Measurements from ENCODE around the gene MCM10.
"Not testable (repeated sequence)": the region's sequence is repeated elsewhere in the genome, so short reads cannot be mapped to it uniquely, and the experiment has no call there.

The MCM10 gene

DNA sequence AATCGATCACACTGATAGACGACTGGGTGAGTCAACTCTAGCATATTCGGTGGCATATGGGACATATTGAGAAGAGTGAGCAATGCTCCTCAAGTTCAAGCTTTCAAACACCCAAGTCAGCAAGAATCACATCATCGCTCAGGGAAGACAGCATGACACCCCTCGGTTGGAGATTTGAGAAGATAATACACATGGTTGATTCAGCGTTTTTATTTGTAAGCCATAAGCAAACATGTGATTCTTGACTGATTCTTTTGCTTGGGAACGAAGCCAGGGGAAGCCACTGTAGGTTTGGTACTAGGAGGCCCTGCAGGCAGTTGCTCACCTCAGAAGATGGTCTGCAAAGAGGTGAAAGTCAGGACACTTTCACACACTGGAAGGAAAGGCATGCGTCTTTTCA is 60.2 kb downstream of the MCM10 start:
- DNase-seq (ENCODE audit: low read depth, low spot score): no peak

DNA sequence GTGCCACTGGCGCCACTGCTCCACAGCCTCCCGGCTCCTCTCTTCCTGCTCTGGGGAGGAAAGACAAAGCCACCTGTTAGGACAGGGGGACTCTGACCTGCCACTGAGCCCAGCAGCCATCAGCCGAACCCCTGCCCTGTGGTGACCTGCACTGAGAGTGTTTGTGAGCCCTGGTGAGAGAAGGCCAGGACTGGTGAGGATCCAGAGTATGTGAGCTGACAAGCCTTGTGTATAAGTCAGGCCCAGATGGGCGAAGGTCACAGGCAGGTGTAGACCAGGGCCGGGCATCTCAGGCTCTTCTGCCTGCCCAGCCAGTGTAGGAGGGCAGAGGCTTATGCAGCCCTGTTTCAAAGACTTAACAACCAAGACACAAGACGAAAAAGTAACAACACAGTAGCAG is 60.8 kb downstream of the MCM10 start:
- no peak for DNase-seq (ENCODE audit: low read depth, low spot score)

DNA sequence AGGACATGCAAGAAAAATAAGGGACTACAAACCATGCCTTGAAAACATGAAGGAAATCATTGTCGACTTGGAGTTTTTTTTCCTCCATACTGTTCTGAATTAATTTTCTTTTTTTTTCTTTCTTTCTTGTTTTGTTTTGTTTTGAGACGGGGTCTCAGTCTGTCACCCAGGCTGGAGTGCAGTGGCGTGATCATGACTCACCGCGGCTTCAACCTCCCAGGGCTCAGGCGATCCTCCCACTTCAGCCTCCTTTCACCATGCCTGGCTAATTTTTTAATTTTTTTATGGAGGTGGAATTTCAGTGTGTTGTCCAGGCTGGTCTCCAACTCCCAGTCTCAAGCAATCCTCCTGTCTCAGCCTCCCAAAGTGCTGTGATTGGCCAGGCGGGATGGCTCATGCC is 61.2 kb downstream of the MCM10 start:
- no peak for DNase-seq (ENCODE audit: low read depth, low spot score)

DNA sequence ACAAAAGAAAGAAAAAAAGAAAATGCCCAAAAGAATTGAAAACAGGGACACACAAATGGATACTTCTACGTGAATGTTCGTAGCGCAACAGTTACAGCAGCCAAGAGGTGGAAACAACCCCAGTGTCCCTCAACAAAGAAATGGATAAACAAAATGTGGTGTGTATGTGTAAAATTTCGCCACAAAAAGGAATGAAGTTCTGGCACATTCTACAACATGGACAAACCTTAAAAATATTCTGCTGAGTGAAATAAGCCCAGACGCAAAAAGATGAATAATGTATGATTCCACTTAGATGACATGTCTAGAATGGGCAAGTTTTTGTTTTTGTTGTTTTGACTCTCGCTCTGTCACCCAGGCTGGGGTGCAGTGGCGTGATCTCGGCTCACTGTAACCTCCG is 61.9 kb downstream of the MCM10 start:
- no peak for DNase-seq (ENCODE audit: low read depth, low spot score)

DNA sequence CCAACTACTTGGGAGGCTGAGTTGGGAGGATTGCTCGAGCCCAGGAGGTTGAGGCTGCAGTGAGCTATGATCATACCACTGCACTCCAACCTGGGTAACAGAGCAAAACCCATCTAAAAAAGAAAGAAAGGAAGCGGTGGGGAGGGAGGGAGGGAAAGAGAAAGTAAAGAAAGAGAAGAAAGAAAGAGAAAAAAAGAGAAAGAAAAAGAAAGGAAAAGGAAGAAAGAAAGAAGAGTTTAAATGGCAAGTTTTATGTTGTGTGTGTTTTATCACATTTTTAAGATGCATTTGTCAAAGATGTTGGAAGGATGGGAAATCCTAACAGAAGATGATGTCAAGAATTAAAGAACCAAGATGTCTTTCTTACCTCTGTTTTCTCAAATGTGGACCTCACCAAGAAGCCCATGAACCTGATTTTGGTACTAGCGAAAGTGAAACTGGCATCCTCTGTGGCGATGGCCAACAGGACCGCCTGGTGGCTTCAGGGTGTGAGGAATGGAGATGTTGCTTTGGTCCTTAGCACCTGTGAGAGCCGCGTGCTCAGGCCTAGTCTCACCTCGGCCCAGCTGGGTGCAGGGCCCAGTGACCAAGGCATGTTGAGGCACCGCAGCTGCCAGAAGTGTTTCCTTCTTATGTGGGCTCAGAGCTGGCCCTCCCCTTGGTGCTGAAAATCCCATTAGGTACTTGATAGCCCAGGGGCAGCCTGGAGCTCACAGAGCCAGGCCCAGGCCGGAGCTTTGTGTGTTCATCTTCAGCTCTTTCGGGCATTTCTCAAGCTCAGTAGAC is 63.0 kb downstream of the MCM10 start:
- DNase-seq (ENCODE audit: low read depth, low spot score): no peak

DNA sequence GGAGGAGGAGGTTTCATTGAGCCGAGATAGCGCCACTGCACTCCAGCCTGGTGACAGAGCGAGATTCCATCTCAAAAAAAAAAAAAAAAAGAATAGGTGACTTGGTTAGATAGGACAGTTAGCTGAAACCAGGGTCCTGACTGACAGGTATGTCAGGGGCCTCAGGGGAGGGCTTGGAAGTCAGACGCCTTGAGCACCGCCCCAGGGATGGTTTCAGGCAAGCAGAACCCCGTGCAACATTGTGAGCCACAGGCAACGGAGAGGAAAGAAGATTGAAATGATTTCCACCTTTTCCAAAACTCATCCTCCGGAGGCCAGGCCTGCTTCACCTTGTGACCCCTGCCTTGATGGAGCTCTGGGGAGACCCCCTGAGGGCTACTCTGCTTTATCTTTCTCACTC is 64.2 kb downstream of the MCM10 start:
- no peak for DNase-seq (ENCODE audit: low read depth, low spot score)

DNA sequence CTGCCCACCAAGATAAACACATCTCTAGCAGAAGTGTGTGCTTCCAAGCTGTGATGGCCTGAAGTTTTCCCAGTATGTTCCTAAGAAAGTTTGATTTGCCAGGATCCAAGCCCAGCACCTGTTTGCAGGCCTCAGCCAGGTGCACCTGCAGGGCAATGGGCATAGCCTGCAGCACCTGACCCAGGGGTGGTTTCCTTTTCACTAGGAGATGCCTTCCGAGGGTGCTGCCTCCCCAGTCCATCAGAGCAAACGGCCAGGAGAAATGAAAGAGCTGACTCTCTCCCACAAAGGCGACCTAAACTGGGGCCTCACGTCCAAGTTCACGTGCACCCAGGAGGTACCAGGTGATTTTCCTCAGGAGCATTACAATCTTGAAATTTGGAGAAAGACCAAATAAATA is 65.7 kb downstream of the MCM10 start:
- no peak for DNase-seq (ENCODE audit: low read depth, low spot score)

DNA sequence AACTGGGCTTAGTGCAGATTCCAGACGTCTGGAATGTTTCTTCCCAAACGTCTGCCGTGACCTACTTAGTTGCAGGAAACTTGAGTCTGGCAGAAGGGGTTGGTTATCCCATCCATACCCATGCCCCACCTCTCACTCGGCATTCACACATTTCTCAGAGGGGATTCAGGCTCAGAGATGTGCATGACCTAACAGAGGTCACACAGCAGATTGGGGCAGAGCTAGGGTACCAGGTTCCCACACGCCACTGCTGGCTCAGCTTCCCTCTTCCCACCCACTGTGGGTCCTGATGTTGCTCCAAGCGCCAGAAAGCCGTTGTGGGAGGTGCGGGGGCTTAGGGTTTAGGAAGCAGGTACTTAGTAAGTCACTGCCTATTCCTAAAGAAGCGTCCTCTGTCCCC is 69.8 kb downstream of the MCM10 start:
- DNase-seq (ENCODE audit: low read depth, low spot score): no peak

DNA sequence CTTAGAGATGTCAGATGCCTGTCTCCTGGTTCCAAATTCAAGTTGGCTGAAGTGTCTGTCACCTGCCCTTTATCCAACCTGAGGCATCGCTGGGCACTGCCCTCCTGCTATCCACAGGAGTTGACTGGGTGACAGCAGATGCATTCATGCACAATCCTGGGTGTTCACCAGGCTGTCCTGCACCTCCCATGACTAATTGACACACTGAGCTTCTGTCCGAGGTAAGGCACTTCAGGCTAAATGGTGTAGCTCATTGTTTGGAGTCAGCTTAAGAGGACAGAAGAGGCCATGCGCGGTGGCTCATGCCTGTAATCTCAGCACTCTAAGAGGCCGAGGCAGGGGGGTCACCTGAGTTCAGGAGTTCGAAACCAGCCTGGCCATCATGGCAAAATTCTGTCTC is 70.5 kb downstream of the MCM10 start:
- no peak for DNase-seq (ENCODE audit: low read depth, low spot score)

DNA sequence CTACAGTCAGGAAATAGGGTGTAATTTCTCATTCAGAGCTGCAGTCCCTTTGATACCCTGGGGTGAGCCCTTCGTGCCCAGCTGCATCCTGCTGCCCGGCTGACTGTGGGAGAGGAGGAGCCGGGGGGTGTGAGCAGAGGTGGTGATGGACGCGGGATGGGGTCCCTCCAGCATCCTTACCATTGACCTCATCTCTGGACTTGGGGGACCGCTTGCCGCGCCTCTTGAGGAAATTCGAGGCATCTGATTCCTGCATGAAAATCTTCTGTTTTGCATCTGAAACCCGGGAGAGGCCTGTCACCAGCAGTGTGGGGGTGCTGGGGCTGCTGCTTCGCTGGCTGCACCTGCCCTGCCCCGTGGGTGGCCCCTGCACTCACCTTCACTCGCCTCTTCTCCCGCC is 72.0 kb downstream of the MCM10 start:
- DNase-seq (ENCODE audit: low read depth, low spot score): no peak

DNA sequence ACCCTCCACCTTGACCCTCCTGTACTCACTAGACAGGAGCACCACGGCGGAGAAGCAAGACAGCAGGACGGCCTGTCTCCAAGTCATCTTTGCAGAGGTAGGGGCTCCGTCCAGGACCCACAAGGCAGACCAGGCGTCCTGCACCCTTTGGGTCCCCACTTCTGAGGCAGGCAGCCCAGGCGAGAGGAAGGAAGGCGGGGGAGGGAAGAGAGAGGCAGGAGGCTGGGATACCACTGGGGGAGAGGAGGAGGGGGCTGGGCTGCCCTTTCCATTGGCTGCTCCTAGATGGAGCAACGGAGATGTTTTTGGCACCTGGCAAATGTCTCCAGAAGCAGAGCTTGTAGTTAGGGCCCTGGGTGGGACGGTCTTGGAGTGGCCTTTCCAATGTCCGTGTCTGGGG is 72.8 kb downstream of the MCM10 start, which contains the start of gene UCMA:
TSS of gene UCMA (minus strand) at position 203 of the 400 bp plus-strand sequence. CDS start at position 87, 116 bp downstream.
- DNase-seq (ENCODE audit: low read depth, low spot score): no peak

DNA sequence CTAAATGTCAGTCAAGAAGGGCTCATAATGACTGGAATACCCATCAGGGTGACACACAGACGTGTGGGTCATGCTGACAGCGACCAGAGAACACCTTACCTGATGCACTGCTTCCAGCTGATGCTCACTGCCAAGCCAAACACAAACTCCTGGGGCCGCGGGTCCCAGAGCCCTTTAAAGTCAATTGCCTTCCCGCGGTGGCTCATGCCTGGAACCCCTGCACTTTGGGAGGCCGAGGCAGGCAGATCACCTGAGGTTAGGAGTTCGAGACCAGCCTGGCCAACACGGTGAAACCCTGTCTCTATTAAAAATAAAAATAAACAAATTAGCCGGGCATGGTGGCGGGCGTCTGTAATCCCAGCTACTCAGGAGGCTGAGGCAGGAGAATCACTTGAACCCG is 73.4 kb downstream of the MCM10 start:
- DNase-seq (ENCODE audit: low read depth, low spot score): not testable (repeated sequence)

DNA sequence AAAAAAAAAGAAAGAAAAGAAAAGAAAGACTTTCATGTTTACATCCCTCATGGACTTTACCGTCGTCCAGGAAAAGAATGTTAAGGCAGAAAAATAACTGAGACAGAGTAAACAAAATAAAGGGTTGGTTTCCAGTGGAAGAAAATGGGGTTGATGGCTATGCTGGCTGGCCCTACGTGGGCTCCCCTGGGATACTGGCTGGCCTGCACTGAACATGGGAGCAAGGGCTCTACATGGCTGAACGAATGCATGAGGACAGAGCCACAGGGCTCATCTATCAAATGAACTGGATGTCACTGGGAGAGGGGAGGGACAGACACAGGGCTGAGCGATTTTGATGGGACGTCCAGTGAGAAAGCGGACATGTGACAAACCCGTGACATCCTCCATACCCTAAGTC is 75.3 kb downstream of the MCM10 start:
- DNase-seq (ENCODE audit: low read depth, low spot score): no peak

DNA sequence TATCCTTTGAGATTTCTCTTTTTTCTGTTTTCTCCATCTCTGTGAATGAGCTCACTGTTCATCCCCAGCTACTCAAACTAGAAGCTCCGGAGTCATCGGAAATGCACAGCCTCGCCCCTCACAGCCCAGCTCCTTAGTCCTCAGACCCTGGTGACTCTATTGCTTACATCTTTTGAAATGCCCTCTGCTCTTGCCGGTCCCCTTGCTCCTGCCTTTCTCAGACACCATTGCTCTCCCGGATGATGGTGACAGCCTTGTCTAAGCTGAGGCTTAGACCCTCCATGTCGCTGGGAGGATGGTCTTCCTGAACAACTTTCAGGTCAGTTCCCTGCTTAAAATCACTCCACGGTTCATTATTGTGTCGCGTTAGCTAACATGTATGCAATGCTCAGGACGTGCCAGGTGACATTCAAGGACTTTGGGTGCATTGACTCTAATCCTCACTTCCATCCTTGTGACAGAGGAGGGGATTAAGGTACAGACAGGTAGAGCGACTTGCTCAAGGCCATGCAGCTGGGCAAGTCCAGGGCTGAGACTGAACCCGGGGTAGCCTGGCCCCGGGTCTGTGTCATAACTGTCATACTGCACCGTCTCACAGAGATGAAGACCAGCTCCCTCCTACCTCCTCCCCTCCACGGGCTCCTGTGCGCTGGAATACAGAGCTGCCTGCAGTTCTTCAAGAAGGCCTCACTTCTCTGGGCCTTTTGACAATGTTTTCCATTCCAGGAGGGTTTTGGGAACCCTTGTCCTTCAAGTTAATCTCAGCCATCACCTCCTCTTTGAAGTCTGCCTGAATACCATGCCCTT is 77.1 kb downstream of the MCM10 start:
- DNase-seq (ENCODE audit: low read depth, low spot score): no peak

DNA sequence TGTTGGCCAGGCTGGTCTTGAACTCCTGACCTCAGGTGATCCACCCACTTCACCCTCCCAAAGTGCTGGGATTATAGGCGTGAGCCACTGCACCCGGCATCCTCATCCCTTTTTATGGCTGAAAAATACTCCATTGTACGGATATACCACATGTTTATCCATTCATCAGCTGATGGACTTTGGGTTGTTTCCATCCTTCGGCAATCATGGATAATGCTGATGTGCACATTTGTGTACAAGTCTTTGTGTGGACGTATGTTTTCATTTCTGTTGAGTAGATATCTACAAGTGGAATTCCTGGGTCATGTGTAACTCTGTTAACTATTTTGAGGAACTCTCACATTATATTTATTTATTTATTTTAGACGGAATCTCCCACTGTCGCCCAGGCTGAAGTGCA is 78.6 kb downstream of the MCM10 start:
- no peak for DNase-seq (ENCODE audit: low read depth, low spot score)

DNA sequence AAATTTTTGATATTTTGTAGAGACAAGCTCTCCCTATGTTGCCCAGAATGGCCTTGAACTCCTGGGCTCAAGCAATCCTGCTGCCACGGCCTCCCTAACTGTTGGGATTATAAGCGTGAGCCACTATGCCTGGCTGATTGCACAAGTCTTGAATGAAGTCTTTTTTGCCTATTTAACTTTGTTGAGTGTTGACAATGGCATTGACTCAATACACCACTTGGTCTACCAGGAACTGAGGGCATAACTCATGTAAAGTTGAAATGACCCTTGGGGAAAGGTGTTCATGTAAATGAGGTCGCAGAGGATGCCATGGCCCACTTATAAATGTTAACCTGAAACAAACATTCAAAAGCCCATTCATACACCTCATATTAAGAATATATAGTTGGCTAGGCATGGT is 80.3 kb downstream of the MCM10 start:
- DNase-seq (ENCODE audit: low read depth, low spot score): no peak

DNA sequence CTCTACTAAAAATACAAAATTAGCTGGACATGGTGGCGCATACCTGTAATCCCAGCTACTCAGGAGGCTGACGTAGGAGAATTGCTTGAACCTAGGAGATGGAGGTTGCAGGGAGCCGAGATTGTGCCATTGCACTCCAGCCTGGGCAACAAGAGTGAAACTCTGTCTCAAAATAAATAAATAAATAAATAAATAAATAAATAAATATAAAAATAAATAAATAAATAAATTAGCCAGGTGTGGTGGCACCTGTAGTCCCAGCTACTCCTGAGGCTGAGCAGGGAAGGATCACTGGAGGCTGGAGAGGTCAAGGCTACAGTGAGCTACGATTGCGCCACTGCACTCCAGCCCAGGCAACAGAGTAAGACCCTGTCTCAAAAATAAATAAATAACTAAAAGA is 80.9 kb downstream of the MCM10 start:
- not testable (repeated sequence) for DNase-seq (ENCODE audit: low read depth, low spot score)

DNA sequence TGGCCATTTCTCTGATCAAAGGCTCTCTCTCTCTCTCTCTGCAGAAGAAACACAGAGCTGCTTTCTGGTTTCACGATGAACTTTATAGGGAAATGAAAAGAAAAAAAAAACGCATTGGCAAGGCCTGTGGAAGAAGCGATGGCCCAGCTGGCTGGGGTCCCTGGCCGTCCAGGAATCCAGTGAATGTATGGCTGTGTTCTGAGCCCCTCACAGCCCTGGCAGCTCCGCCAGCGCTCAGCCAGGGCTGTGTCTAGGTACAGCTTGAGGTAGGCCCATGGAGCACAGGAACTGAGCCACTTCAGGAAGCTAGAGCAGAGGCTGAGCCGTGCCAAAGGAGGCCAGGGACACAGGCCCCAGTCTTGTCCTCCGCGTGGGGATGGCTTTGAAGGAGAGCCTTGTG is 85.9 kb downstream of the MCM10 start:
- no peak for DNase-seq (ENCODE audit: low read depth, low spot score)

DNA sequence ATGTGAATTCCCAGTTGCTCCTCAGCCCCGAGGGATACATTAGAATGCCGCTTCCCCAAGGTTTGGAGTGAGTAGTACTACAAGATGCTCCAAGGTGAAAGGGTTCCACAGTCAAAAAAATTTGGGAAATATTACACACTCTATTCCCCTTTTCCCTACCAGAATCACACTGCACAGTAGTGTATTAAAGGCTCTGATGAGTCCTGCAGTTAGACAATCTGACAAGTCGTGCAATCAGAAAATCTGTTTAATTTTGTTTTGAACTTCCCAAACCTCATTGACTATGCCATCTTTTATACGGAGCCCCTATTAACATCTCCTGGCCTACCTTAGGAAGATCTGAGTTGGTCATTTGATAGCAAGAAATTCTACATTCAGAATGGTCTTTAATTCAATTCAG is 86.4 kb downstream of the MCM10 start:
- DNase-seq (ENCODE audit: low read depth, low spot score): no peak

DNA sequence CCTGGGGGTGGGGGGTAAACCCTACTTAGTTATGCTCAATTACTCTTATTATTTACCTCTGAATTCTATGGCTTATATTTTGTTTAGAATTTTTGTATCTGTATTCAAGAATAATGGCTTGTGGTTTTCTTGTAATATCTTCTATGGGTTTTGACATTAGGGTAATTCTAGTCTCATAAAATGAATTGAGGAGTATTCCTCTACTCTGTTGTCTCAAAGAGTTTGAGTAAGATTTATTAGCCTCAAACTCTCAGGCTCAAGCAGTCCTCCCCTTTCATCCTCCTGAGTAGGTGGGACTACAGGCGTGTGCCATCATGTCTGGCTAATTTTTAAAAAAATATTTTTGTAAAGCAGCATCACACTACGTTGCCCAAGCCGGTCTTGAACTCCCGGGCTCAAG is 92.4 kb downstream of the MCM10 start:
- DNase-seq (ENCODE audit: low read depth, low spot score): no peak

DNA sequence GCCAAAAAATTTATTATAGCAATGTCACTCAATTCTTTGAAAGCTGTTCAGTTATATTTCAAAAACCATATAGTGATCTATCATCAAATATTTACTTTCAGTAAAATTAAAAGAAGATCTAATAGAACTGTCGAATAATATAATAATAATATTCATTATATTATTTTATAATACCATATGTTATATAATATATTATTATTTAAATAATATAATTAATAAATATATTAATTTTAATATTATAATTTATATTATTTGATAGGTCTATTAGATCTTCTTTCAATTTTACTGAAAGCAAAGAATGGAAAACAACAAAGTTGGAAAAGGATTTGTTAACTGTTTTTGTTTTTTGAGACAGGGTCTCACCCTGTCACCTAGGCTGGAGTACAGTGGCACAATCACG is 95.3 kb downstream of the MCM10 start:
- no peak for DNase-seq (ENCODE audit: low read depth, low spot score)

DNA sequence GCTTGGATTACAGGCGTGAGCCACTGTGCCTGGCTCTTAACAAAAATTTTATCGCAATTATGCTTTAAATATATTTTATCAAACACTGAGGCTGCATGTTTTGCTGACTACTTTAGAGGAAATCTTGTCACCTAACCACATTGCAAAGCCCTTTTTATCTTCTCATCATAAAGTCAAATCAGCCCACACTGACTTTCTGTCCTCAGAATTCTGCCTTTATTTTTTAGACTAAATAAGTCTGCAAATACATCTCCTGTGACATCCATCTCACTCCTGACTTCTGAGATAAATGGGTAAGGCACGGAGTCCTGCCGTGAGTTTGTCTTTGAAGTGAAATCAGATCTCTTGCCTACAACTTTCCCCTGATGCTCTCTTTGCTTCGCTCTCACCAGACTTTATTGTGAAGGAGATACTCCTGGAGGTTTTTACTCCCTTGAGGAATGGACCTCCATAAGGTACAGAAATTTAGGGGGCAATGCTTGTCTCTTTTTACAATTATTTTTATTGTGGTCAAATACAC is 96.3 kb downstream of the MCM10 start:
- no peak for DNase-seq (ENCODE audit: low read depth, low spot score)
